WI38 (cell line): ENCODE measurements around the gene TNN.

Source experiments
- H3K4me3 ChIP-seq: 2 replicates; pipeline ENCODE4 v1.5.1; 2011; ENCODE audit warnings: low read depth, mild to moderate bottlenecking, control low read depth, low read length
- TF ChIP-seq, protein P1 (sequence below): IDR thresholded peaks from 2 replicates; pipeline ENCODE4 v1.5.1; 2012; ENCODE audit warnings: low read depth, mild to moderate bottlenecking, control low read depth, low read length

The TNN gene

DNA sequence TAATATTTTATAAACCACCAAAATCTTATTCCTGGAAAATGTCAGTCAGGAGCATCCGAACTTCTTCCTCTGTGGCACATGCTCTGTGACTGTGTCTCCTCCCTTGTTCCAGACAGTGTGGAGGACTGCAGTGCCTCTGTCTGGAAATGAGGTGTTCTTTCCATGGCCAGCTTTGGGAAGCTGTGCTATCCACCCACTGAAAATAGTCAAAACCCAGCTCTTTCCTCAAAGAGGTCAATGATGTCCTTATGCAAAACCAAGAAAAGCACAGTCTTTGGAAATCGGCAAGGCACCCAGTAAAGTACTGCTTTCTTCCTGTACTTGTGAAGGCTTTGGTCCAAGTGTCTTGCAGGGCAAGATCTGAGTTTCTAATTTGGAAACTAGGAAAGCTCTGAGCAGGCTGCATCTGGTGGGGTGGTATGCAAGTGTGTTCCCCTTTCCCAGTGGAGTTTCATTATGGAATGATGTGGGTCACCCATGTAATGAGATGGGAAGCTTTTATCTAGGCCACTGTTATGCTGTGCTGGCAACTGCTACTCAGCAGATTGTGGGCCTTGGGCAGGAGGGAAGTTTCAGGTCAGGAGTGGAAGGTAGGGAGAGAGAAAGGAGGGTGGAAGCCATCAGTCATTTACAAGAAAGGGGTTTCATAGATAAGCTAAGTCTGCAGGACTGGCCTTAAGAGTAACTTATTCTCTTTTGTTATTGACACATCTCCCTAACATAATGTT, 119.0 kb downstream of the TNN start:
- TF ChIP-seq, protein P1, sequence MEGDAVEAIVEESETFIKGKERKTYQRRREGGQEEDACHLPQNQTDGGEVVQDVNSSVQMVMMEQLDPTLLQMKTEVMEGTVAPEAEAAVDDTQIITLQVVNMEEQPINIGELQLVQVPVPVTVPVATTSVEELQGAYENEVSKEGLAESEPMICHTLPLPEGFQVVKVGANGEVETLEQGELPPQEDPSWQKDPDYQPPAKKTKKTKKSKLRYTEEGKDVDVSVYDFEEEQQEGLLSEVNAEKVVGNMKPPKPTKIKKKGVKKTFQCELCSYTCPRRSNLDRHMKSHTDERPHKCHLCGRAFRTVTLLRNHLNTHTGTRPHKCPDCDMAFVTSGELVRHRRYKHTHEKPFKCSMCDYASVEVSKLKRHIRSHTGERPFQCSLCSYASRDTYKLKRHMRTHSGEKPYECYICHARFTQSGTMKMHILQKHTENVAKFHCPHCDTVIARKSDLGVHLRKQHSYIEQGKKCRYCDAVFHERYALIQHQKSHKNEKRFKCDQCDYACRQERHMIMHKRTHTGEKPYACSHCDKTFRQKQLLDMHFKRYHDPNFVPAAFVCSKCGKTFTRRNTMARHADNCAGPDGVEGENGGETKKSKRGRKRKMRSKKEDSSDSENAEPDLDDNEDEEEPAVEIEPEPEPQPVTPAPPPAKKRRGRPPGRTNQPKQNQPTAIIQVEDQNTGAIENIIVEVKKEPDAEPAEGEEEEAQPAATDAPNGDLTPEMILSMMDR, result no peak
- H3K4me3 ChIP-seq, result no peak overlapping the region

DNA sequence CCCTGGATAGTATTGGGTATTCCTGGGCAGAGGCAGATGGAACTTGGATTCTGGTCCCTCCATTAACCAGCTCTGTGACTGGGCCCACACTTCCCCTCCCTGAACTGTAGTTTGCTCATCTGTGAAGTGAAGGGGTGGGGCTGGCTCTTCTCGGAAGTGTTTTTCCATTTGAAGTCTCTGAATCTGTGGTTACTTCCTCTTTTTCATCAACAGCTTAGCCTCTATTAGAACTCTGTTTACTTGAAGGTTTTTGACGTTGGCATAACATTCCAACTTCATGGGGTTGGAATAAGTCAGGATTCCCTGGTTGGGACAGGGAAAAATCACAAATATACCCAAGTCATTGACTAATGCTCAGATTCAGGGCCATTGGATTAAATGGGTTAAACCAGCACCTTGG, 121.3 kb downstream of the TNN start:
- no peak overlapping the region for H3K4me3 ChIP-seq
- TF ChIP-seq, protein P1, result no peak

DNA sequence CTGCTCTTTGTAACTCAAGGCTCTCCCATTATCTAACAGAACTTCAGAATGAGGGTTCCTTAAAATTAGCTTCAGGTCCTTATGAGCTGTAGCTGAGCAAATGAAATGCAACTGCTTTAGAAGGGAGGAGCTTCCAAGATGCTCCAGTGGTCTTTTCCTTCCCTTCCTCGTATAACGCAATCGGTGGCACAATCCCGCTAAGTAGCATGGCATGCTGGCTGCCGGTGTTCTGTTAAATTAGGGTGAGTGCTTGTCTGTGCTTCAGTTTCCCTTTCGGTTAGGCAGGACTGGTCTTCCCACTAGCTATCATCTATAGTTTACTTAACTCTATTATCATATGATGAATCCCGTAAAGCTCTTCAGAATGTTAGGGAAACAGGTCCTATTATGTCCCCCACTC, 124.0 kb downstream of the TNN start:
- H3K4me3 ChIP-seq, result peak overlapping the region; percentile 51
- TF ChIP-seq, protein P1, result no peak

DNA sequence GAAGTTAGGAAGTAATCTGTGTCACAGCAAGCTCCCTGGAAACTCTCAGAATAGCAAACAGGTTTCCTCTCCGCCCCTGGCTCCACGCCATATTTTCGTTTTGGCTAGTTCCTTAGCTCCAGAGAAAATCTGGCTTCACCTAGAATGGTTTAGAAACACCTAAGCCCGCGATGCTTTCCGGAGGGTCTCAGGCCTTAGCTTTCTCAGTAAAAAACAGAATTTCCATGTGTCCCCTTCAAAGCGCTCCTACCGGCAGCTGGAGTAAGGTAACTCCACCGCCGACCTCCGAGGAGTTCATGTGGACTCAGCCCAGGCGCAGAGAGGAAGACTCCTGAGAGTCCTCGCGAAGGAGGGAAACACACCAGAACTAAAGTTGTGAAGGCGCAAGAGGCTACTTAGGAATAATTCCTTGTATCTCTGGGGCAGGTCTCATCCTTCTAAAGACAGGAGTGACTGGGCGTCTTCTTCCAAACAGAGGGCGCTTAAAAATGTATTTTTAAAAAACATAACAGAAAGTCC, 124.5 kb downstream of the TNN start:
- TF ChIP-seq, protein P1, result no peak
- peak overlapping the region; percentile 51 for H3K4me3 ChIP-seq

DNA sequence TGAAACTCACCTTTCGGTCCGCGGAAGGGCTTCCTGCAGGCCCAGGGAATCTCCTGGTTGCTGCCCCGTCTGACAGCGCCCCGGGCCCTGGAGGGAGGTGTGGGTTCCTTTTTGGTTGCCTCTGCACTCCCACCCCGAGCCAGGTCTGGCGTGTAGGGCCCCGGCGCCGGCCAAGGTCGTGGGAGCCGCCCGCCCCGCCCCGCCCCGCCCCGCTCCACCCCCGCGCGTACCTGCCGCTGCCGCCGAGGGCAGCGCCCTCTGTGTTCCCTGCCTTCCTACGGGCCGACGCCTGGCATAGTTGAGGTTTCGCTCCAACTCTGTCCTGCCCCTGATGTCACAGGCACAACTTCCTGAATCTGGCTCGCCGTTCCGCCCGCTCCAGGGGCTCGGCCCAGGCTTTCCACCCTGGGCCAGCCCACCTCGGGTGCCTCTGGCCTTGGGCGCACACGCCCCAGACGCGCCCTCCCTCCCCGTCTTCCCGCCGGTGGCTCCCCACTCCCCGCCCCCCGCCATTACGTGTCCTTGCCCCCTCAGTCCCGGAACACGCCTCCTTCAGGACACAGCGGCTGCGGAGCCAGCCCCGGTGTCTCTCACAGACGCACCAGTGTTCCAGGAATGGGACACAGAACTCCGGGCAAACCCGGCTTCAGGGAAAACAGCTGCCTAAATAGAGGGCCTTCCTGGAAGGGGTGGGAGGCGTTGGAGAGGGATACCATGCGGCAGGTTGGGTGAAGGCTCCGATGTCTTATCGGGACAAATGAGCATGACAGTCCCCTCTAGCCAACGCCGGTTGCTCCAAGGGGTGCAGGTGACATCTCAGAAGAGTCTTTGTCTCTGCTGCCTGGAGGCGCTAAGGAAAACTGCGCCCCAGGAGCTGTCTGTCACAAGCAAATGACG, 125.2 kb downstream of the TNN start, which contains the start of gene KIAA0040:
Gene KIAA0040, minus strand, starts transcription at position 147 of the 897 bp plus-strand sequence. CDS start 31,763 bp downstream, outside the sequence.
- peak within 1 kb of the TSS; percentile 51 for H3K4me3 ChIP-seq
- TF ChIP-seq, protein P1, result no peak

DNA sequence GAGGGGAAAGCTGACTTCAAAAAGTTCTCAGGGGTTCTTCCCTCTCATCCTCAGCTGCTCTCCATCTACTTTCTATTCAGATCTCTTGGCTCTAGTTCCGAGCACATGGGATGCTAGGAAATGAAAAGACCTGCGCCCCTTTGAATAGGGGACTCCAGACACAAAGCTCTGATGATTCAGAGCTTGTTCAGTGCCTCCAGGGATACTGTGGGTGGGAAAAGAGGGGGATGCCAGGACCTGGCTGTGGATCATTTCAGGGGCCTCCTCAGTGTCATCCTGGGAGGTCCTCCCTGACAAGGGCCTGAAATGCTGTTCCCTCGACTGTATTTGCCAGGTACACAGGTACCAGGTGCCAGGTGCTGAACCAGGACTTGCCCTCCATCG, 125.9 kb downstream of the TNN start:
- no peak overlapping the region for H3K4me3 ChIP-seq

More for the DNA sequence above, 125.9 kb downstream of the TNN start:
- TF ChIP-seq, protein P1, result no peak
